Prostate gland (tissue), 2 donors: ENCODE data around the gene PHKB.

ENCODE experiments used
- CTCF ChIP-seq, 4 experiments: fragments of 200-600 bp in 2 of 4; fragments of 450-650 bp in 2 of 4; sonication (generic) in 2 of 4; IDR thresholded peaks; 1 replicate in 3 of 4; 2 replicates in 1 of 4; pipeline ENCODE4 v1.5.1; 2016 to 2019; ENCODE audit warnings: antibody characterized with exemption in 4 of 4, mild to moderate bottlenecking in 2 of 4, moderate library complexity in 2 of 4
- POLR2A ChIP-seq: fragments of 450-650 bp; IDR thresholded peaks from one replicate; pipeline ENCODE4 v1.6.1; 2016; ENCODE audit warnings: antibody characterized with exemption, mild to moderate bottlenecking
- POLR2AphosphoS5 ChIP-seq: sonication (generic); formaldehyde crosslinking; IDR thresholded peaks from one replicate; pipeline ENCODE4 v1.6.1; 2017; ENCODE audit warnings: antibody characterized with exemption

- TF ChIP-seq CTCF (IDR thresholded peaks at IDR 0.05) (no peak), POLR2AphosphoS5 (no peak), POLR2A (no peak)
These were observed 260.0 kb downstream of the PHKB start for GRCh38 chr16:47721006-47721637.
